H1 (cell line): ENCODE measurements around the gene ACCS.

Source experiments
- ASH2L ChIP-seq: fragments of 200-600, 300-600 bp; sonication (generic); IDR thresholded peaks from one replicate; pipeline ENCODE4 v1.7.1; 2017; ENCODE audit warnings: low read length
- CEBPB ChIP-seq: IDR thresholded peaks from 2 replicates; pipeline ENCODE4 v1.6.1; 2012; ENCODE audit warnings: low read depth, low read length
- CREB1 ChIP-seq: IDR thresholded peaks from 2 replicates; pipeline ENCODE4 v1.6.1; 2012; ENCODE audit warnings: inconsistent platforms
- CTCF ChIP-seq, 3 experiments: IDR thresholded peaks; 1 replicate in 2 of 3; 2 replicates in 1 of 3; pipeline versions ENCODE4 v1.5.1 to v1.6.1; 2011; ENCODE audit warnings: low read length in 3 of 3, mild to moderate bottlenecking in 3 of 3, inconsistent platforms in 2 of 3, low read depth in 1 of 3, moderate library complexity in 1 of 3; ENCODE audit not compliant: insufficient read depth in 1 of 3; ENCODE audit errors: control extremely low read depth in 1 of 3
- HDAC2 ChIP-seq, 2 experiments: fragments of 300-600 bp in 1 of 2; sonication (generic) in 1 of 2; IDR thresholded peaks; 2 replicates each; pipeline ENCODE4 v1.6.1; 2011 to 2012; ENCODE audit warnings: low read depth in 2 of 2, low read length in 2 of 2, mild to moderate bottlenecking in 2 of 2, moderate library complexity in 2 of 2, borderline replicate concordance in 1 of 2, inconsistent platforms in 1 of 2
- KDM5A ChIP-seq: fragments of 200-600 bp; IDR thresholded peaks from 2 replicates; pipeline ENCODE4 v1.7.1; 2012; ENCODE audit warnings: mild to moderate bottlenecking, low read length, inconsistent platforms, mixed read lengths
- MAX ChIP-seq: IDR thresholded peaks from 2 replicates; pipeline ENCODE4 v1.6.1; 2012; ENCODE audit warnings: inconsistent platforms
- POLR2AphosphoS5 ChIP-seq: IDR thresholded peaks from 2 replicates; pipeline ENCODE4 v1.6.1; 2011; ENCODE audit warnings: low read depth, low read length
- RAD21 ChIP-seq, 2 experiments: IDR thresholded peaks in 1 of 2; conservative IDR thresholded peaks in 1 of 2; 2 replicates each; pipeline ENCODE4 v1.6.1; 2011; ENCODE audit warnings: low read depth in 2 of 2, low read length in 2 of 2, improper control_type of control experiment in 1 of 2, inconsistent platforms in 1 of 2, mild to moderate bottlenecking in 1 of 2, moderate library complexity in 1 of 2
- RFX5 ChIP-seq: IDR thresholded peaks from 2 replicates; pipeline ENCODE4 v1.6.1; 2011; ENCODE audit warnings: low read depth, low read length, improper control_type of control experiment, borderline replicate concordance
- SRF ChIP-seq: IDR thresholded peaks from 2 replicates; pipeline ENCODE4 v1.6.1; 2011; ENCODE audit warnings: mild to moderate bottlenecking, low read depth, low read length, moderate library complexity
- TAF1 ChIP-seq: IDR thresholded peaks from 2 replicates; pipeline ENCODE4 v1.6.1; 2011; ENCODE audit warnings: mild to moderate bottlenecking, low read depth, low read length
- YY1 ChIP-seq: IDR thresholded peaks from 2 replicates; pipeline ENCODE4 v1.6.1; 2011; ENCODE audit warnings: low read depth, mild to moderate bottlenecking, low read length
- ZNF274 ChIP-seq: IDR thresholded peaks from 2 replicates; pipeline ENCODE4 v1.7.0; 2012; ENCODE audit warnings: low read length, borderline replicate concordance; ENCODE audit errors: extremely low read depth

- TF ChIP-seq ZNF274 (no peak), CEBPB (no peak), CTCF (IDR thresholded peaks at IDR 0.05; ENCODE audit: control extremely low read depth in 1 of 3, insufficient read depth in 1 of 3, low read depth in 1 of 3, low read length in 3 of 3) (no peak), HDAC2 (IDR thresholded peaks at IDR 0.05; ENCODE audit: borderline replicate concordance in 1 of 2, low read depth in 2 of 2, low read length in 2 of 2) (no peak), KDM5A (no peak), TAF1 (no peak), SRF (no peak), CREB1 (no peak), YY1 (no peak), MAX (no peak), RAD21 (IDR thresholded peaks at IDR 0.05 in 1 of 2, conservative IDR thresholded peaks at IDR 0.05 in 1 of 2; ENCODE audit: low read depth in 2 of 2, low read length in 2 of 2) (no peak), ASH2L (no peak), POLR2AphosphoS5 (no peak), RFX5 (no peak)
Measured at GRCh38 chr11:44113572-44113971, 47.5 kb downstream of the ACCS start.
